GM13977 (cell line): Measurements from ENCODE around the gene VIL1.

Experiments
- DNase-seq: peaks from one replicate; pipeline ENCODE4 v3.0.0; 2012; ENCODE audit warnings: low spot score
- CTCF ChIP-seq: IDR thresholded peaks from 2 replicates; pipeline ENCODE4 v1.5.1; 2012; ENCODE audit warnings: mild to moderate bottlenecking, control low read depth; ENCODE audit not compliant: insufficient read depth; ENCODE audit errors: extremely low read depth, missing control alignments
- in situ Hi-C: fragments of 300-500 bp; cut with MboI; formaldehyde crosslinking; loops from one replicate; pipeline ENCODE4 v1.12.0; 2022; ENCODE audit warnings: low sequenced_read_pairs, low pct_unique_long_range_greater_than_20kb, mixed read lengths, inconsistent platforms; ENCODE audit not compliant: unreplicated experiment

VIL1 gene

GRCh38 chr2:218397820-218398436 is 21.0 kb upstream of the VIL1 start:
- TF ChIP-seq CTCF = no peak
- in situ Hi-C loops = no loop called here
- peak; percentile 76 for DNase-seq

GRCh38 chr2:218398437-218399390 is 20.2 kb upstream of the VIL1 start:
- in situ Hi-C loops = no loop called here
- peak; percentile 87 for DNase-seq
- no peak for TF ChIP-seq CTCF

GRCh38 chr2:218399391-218400166 is 19.3 kb upstream of the VIL1 start, which contains the start of gene CTDSP1:
CTDSP1 (plus strand) TSS chr2:218399868; CDS start chr2:218400091, 223 bp downstream.
- in situ Hi-C loops = loop anchor here (10.0 to 25.0 kb wide), 2 partner anchors 245 to 438 kb away; partner anchors contain the start of gene PRKAG3
- no peak for TF ChIP-seq CTCF
- DNase-seq = peak; percentile 95

- DNase-seq = peak; percentile 58
- in situ Hi-C loops = loop anchor here (10.0 to 25.0 kb wide), 2 partner anchors 244 to 437 kb away; partner anchors contain the start of gene PRKAG3
These were observed 18.6 kb upstream of the VIL1 start for GRCh38 chr2:218400167-218400929.

More at GRCh38 chr2:218400167-218400929, 18.6 kb upstream of the VIL1 start:
- TF ChIP-seq CTCF = no peak
